K562 (cell line): ENCODE data around the gene CARM1. TPM values are rescaled to one million over a fixed set of nuclear protein-coding genes. Genes with fewer than 3 reads are reported as not detected.
A peak's percentile ranks its signal among the peaks of the same experiment; 100 is the strongest.

Experiments
- ATF1 ChIP-seq, 2 experiments: fragments of 450-650 bp in 1 of 2; IDR thresholded peaks; 2 replicates each; pipeline ENCODE4 v1.6.1; 2016; ENCODE audit warnings: missing compliant biosample characterization in 1 of 2, missing genetic modification characterization in 1 of 2
- BCOR ChIP-seq: fragments of 450-650 bp; IDR thresholded peaks from 2 replicates; pipeline ENCODE4 v1.6.1; 2016
- CHD1 ChIP-seq: fragments of 200-600 bp; sonication (generic); IDR thresholded peaks from one replicate; pipeline ENCODE4 v1.6.1; 2012; ENCODE audit warnings: mild to moderate bottlenecking, moderate library complexity, low read length, inconsistent platforms
- CHD2 ChIP-seq: IDR thresholded peaks from 2 replicates; pipeline ENCODE4 v1.6.1; 2011; ENCODE audit warnings: low read depth, low read length
- CREB5 ChIP-seq: fragments of 250-450 bp; sonication (Bioruptor Pico); IDR thresholded peaks from 2 replicates; pipeline ENCODE4 v1.5.0; 2020; ENCODE audit warnings: mild to moderate bottlenecking
- FOSL1 ChIP-seq: fragments of 200-800 bp; sonication (Bioruptor generic); conservative IDR thresholded peaks from 2 replicates; pipeline ENCODE4 v1.6.1; 2016; ENCODE audit warnings: missing genetic modification characterization, missing compliant biosample characterization
- GABPB1 ChIP-seq: sonication (generic); formaldehyde crosslinking; IDR thresholded peaks from 2 replicates; pipeline ENCODE4 v1.8.0; 2022; ENCODE audit warnings: mild to moderate bottlenecking, missing genetic modification reagents
- GATA2 ChIP-seq: sonication (generic); formaldehyde crosslinking; IDR thresholded peaks from 2 replicates; pipeline ENCODE4 v1.4.0; 2020; ENCODE audit warnings: mild to moderate bottlenecking, missing genetic modification reagents
- LARP7 ChIP-seq: fragments of 450-650 bp; IDR thresholded peaks from 2 replicates; pipeline ENCODE4 v1.6.1; 2016
- MAZ ChIP-seq, 2 experiments: fragments of 450-650 bp in 1 of 2; sonication (generic) in 1 of 2; formaldehyde crosslinking; IDR thresholded peaks in 1 of 2; conservative IDR thresholded peaks in 1 of 2; 2 replicates each; pipeline versions ENCODE4 v1.4.0 to v1.5.0; 2020; ENCODE audit warnings: mild to moderate bottlenecking in 1 of 2, missing genetic modification reagents in 1 of 2
- MCM7 ChIP-seq, 2 experiments: fragments of 450-650 bp; IDR thresholded peaks; 2 replicates each; pipeline ENCODE4 v1.6.1; 2016 to 2018
- NCOR1 ChIP-seq: fragments of 450-650 bp; IDR thresholded peaks from 2 replicates; pipeline ENCODE4 v1.6.1; 2016; ENCODE audit warnings: mild to moderate bottlenecking, moderate library complexity
- NEUROD1 ChIP-seq: fragments of 150-350 bp; IDR thresholded peaks from 2 replicates; pipeline ENCODE4 v1.6.1; 2014; ENCODE audit warnings: borderline replicate concordance, low read length, low read depth; ENCODE audit not compliant: partially characterized antibody
- OTX1 ChIP-seq: fragments of 450-650 bp; formaldehyde crosslinking; IDR thresholded peaks from 2 replicates; pipeline ENCODE4 v1.4.0; 2022; ENCODE audit warnings: mild to moderate bottlenecking
- PKNOX1 ChIP-seq: fragments of 450-650 bp; IDR thresholded peaks from 2 replicates; pipeline ENCODE4 v1.6.1; 2016
- PYGO2 ChIP-seq: fragments of 450-650 bp; IDR thresholded peaks from 2 replicates; pipeline ENCODE4 v1.6.1; 2016; ENCODE audit warnings: mild to moderate bottlenecking, missing genetic modification characterization, moderate library complexity, missing compliant biosample characterization
- SRF ChIP-seq, 2 experiments: fragments of 250-450, 450-650 bp in 1 of 2; sonication (Bioruptor Pico) in 1 of 2; sonication (generic) in 1 of 2; formaldehyde crosslinking; IDR thresholded peaks; 2 replicates each; pipeline versions ENCODE4 v1.5.0 to v1.5.1; 2020 to 2022; ENCODE audit warnings: mild to moderate bottlenecking in 1 of 2, missing genetic modification reagents in 1 of 2
- TEAD1 ChIP-seq, 2 experiments: fragments of 450-650 bp in 1 of 2; sonication (generic) in 1 of 2; formaldehyde crosslinking; IDR thresholded peaks; 2 replicates each; pipeline versions ENCODE4 v1.4.0 to v1.8.0; 2020 to 2022; ENCODE audit warnings: mild to moderate bottlenecking in 2 of 2, missing genetic modification reagents in 1 of 2
- TFE3 ChIP-seq: fragments of 450-650 bp; formaldehyde crosslinking; IDR thresholded peaks from 2 replicates; pipeline ENCODE4 v1.4.0; 2020; ENCODE audit warnings: mild to moderate bottlenecking, mixed read lengths
- ZBTB2 ChIP-seq: fragments of 450-650 bp; IDR thresholded peaks from 2 replicates; pipeline ENCODE4 v1.6.1; 2016; ENCODE audit warnings: antibody characterized with exemption
- ZNF507 ChIP-seq: conservative IDR thresholded peaks from 2 replicates; pipeline ENCODE4 v1.6.1; 2017; ENCODE audit warnings: missing genetic modification characterization, missing compliant biosample characterization
- ZNF589 ChIP-seq: fragments of 200-800 bp; sonication (Bioruptor generic); IDR thresholded peaks from 2 replicates; pipeline ENCODE4 v1.6.1; 2016; ENCODE audit warnings: low read depth, missing genetic modification characterization, missing compliant biosample characterization
- ZNF75A ChIP-seq: fragments of 450-650 bp; formaldehyde crosslinking; IDR thresholded peaks from 2 replicates; pipeline ENCODE4 v1.4.0; 2020; ENCODE audit warnings: mild to moderate bottlenecking
- polyA plus RNA-seq, 8 experiments: library from polyadenylated mRNA; depleted of rRNA in 4 of 8; stranded (reverse) in 5 of 8; unstranded in 3 of 8; fragments of >200 nt; fragmentation: Nextera tagmentation in 2 of 8; fragmentation: Illumina TruSeq in 1 of 8; extraction: Ambion mirVana in 2 of 8; extraction: Trizol in 1 of 8; gene quantifications; 2 replicates each; pipeline versions ENCODE4 v1.2.1 to v1.2.3, GENCODE V29; 2011 to 2014; ENCODE audit warnings: inconsistent platforms in 1 of 8, missing spikeins in 1 of 8
- total RNA-seq, 7 experiments: library from RNA; depleted of rRNA in 6 of 7; stranded (reverse); fragments of >200 nt in 6 of 7; fragmentation: Illumina TruSeq in 2 of 7; extraction: Trizol in 2 of 7; gene quantifications; 2 replicates each; pipeline versions ENCODE4 v1.2.1 to v1.2.3, GENCODE V29; 2011 to 2021; ENCODE audit warnings: low replicate concordance in 1 of 7

The CARM1 gene
- total and polyA plus RNA-seq, 9 of the 15 experiments (the other 6 are each of a cell fraction or from before 2014, with no cell fraction given) = 0.36 to 86.0 (median 29.7) TPM

- peak; percentile 35 to 87; a peak in 2 of 4 replicates for TF ChIP-seq MAZ (CRISPR knock-in tag; conservative IDR thresholded peaks at IDR 0.05 in 1 of 2, IDR thresholded peaks at IDR 0.05 in 1 of 2)
- no peak for TF ChIP-seq ZNF507 (tag)
- no peak for TF ChIP-seq ZNF75A (CRISPR knock-in tag)
- peak; percentile 89 for TF ChIP-seq PKNOX1
- TF ChIP-seq LARP7 = no peak
- TF ChIP-seq GATA2 (CRISPR knock-in tag) = no peak
- no peak for TF ChIP-seq FOSL1 (tag)
- TF ChIP-seq TEAD1 (CRISPR knock-in tag; IDR thresholded peaks at IDR 0.05) = 0 out of 4 replicates have a peak, but pooled peaks have one; percentile 18 to 38
- peak; percentile 35; the same call in 1 of the 2 replicates for TF ChIP-seq ATF1 (CRISPR knock-in tag; IDR thresholded peaks at IDR 0.05)
- peak; percentile 77 for TF ChIP-seq ATF1 (tag; IDR thresholded peaks at IDR 0.05)
- TF ChIP-seq PYGO2 (tag) = no peak
- peak; percentile 49; the same call in 1 of the 2 replicates for TF ChIP-seq NCOR1
- TF ChIP-seq CREB5 (CRISPR knock-in tag) = no peak
- no peak for TF ChIP-seq ZNF589 (CRISPR knock-in tag)
- TF ChIP-seq MCM7 (IDR thresholded peaks at IDR 0.05) = no peak
- TF ChIP-seq CHD1 = no peak
- TF ChIP-seq BCOR = no peak
- no peak for TF ChIP-seq CHD2
- peak in 1 of 2 experiments; percentile 51; a peak in 1 of 4 replicates for TF ChIP-seq SRF (CRISPR knock-in tag; IDR thresholded peaks at IDR 0.05)
- peak; percentile 95 for TF ChIP-seq ZBTB2
- peak; percentile 100 for TF ChIP-seq GABPB1 (CRISPR knock-in tag)
- TF ChIP-seq OTX1 (CRISPR knock-in tag) = 0 out of 2 replicates have a peak, but pooled peaks have one; percentile 7
- no peak for TF ChIP-seq TFE3 (CRISPR knock-in tag)
- peak; percentile 75 for TF ChIP-seq NEUROD1
Observed at GRCh38 chr19:10928563-10929401, 57.4 kb downstream of the CARM1 start, which contains the start of the genes TIMM29 and YIPF2 (continued).
